GM20000 (cell line): Measurements from ENCODE around the gene EFEMP1.
"Not testable (repeated sequence)": the region's sequence is repeated elsewhere in the genome, so short reads cannot be mapped to it uniquely, and the experiment has no call there.

ENCODE experiments used
- DNase-seq: peaks from one replicate; pipeline ENCODE4 v3.0.0; 2012; ENCODE audit warnings: low spot score
- CTCF ChIP-seq: IDR thresholded peaks from 2 replicates; pipeline ENCODE4 v1.5.1; 2012; ENCODE audit warnings: mild to moderate bottlenecking, control low read depth; ENCODE audit errors: extremely low read depth, missing control alignments

The EFEMP1 gene

GRCh38 chr2:55843096-55843993 is 80.2 kb downstream of the EFEMP1 start:
- no peak for DNase-seq

GRCh38 chr2:55842046-55842445 is 81.5 kb downstream of the EFEMP1 start:
- no peak for TF ChIP-seq CTCF
- DNase-seq, result no peak

More at GRCh38 chr2:55843096-55843993, 80.2 kb downstream of the EFEMP1 start:
- no peak for TF ChIP-seq CTCF

GRCh38 chr2:55840460-55840859 is 83.1 kb downstream of the EFEMP1 start:
- no peak for DNase-seq
- TF ChIP-seq CTCF, result no peak

GRCh38 chr2:55839182-55839819 is 84.3 kb downstream of the EFEMP1 start:
- no peak for TF ChIP-seq CTCF
- DNase-seq, result no peak

- no peak for DNase-seq
- no peak for TF ChIP-seq CTCF
Measured at GRCh38 chr2:55838653-55839052, 84.9 kb downstream of the EFEMP1 start.

GRCh38 chr2:55838117-55838516 is 85.5 kb downstream of the EFEMP1 start:
- not testable (repeated sequence) for DNase-seq

GRCh38 chr2:55837073-55837472 is 86.5 kb downstream of the EFEMP1 start:
- no peak for DNase-seq
- TF ChIP-seq CTCF, result no peak

GRCh38 chr2:55831671-55832410 is 91.7 kb downstream of the EFEMP1 start:
- DNase-seq, result not testable (repeated sequence)
